SK-N-MC (cell line): ENCODE data around the gene COL4A1.

Experiments used
- DNase-seq: peaks from one replicate; pipeline ENCODE4 v3.0.0-alpha.2; 2011; ENCODE audit warnings: low read depth, low spot score
- H3K27ac ChIP-seq: fragments of 200-600 bp; sonication (generic); 2 replicates; pipeline ENCODE4 v1.5.1; 2016; ENCODE audit warnings: mixed run types
- H3K36me3 ChIP-seq: fragments of 200-600 bp; sonication (generic); 2 replicates; pipeline ENCODE4 v1.6.1; 2017; ENCODE audit warnings: antibody characterized with exemption, low read length, mixed read lengths; ENCODE audit not compliant: insufficient read depth
- H3K4me3 ChIP-seq: fragments of 200-600 bp; sonication (generic); 2 replicates; pipeline ENCODE4 v1.5.1; 2016
- H3K9ac ChIP-seq: fragments of 200-600 bp; sonication (generic); 2 replicates; pipeline ENCODE4 v1.8.0; 2017; ENCODE audit warnings: mixed run types, mixed read lengths; ENCODE audit not compliant: insufficient read length
- H3K9me3 ChIP-seq: fragments of 200-600 bp; sonication (generic); 2 replicates; pipeline ENCODE4 v1.6.1; 2017; ENCODE audit warnings: low read depth, mild to moderate bottlenecking, antibody characterized with exemption, low read length, moderate library complexity, mixed read lengths
- EZH2 ChIP-seq: fragments of 200-600 bp; sonication (generic); IDR thresholded peaks from one replicate; pipeline ENCODE4 v1.6.1; 2017; ENCODE audit warnings: antibody characterized with exemption
- FOXP2 ChIP-seq: optimal IDR thresholded peaks from 2 replicates; pipeline ENCODE3; 2011; ENCODE audit warnings: mild to moderate bottlenecking, moderate library complexity; ENCODE audit not compliant: insufficient read depth; ENCODE audit errors: extremely low read length, control extremely low read depth
- POLR2AphosphoS5 ChIP-seq: IDR thresholded peaks from 2 replicates; pipeline ENCODE4 v1.6.1; 2012; ENCODE audit warnings: mild to moderate bottlenecking, low read depth, low read length, borderline replicate concordance

Gene COL4A1

GRCh38 chr13:110298505-110299282 lies 8.3 kb downstream of the COL4A1 start:
- no peak for DNase-seq
- TF ChIP-seq FOXP2 (no peak), POLR2AphosphoS5 (no peak), EZH2 (no peak)
- H3K9me3 ChIP-seq = no peaks in the 10 kb centered on the region
- peaks cover 1% of the 10 kb centered on the region; the same call in 1 of the 2 replicates for H3K36me3 ChIP-seq
- no peak overlapping the region for H3K4me3 ChIP-seq
- H3K27ac ChIP-seq = no peak overlapping the region
- no peak overlapping the region for H3K9ac ChIP-seq

DNA sequence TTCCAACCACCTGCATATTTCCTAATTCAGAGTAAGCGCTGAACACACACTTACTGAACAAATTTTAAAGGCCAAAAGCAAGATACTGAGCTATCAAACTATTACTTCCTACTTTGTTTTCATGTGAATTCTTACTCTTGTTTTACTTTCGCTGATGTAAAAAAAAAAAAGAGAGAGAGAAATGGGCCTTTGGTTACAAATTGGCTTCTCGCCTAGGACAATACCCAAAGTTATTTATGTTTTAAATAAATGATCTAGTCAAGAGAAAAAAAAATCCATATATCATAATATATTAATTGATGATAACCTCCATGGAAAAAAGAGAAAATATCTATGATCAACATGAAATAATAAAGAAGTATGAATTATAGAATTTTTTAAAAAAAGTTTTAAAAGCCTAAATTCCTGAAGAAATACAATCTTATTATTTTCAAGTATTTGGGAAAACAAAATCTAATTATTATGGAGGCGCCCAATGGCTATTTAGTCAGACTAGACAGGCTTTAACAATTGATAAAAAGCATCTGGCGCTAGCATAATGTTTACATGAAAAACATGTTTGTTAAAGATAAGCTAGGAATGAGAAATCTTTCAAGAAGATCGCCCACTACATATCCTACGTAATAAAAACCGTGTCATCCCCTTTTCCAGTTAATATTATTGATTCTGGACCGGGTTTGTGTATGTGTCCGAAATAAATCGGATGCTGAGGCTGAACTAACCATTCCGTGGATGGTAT lies 9.0 kb downstream of the COL4A1 start:
- DNase-seq = no peak
- H3K36me3 ChIP-seq = no peaks in the 10 kb centered on the region
- H3K4me3 ChIP-seq = no peak overlapping the region
- TF ChIP-seq FOXP2 = no peak
- no peak for TF ChIP-seq POLR2AphosphoS5
- TF ChIP-seq EZH2 = no peak
- H3K9ac ChIP-seq = no peak overlapping the region
- H3K9me3 ChIP-seq = no peaks in the 10 kb centered on the region
- no peak overlapping the region for H3K27ac ChIP-seq

- no peak for DNase-seq
- Histone ChIP-seq H3K4me3 (no peak overlapping the region), H3K27ac (no peak overlapping the region), H3K9ac (no peak overlapping the region), H3K9me3 (no peaks in the 10 kb centered on the region), H3K36me3 (no peaks in the 10 kb centered on the region)
- no peak for TF ChIP-seq POLR2AphosphoS5
- TF ChIP-seq EZH2 = no peak
- no peak for TF ChIP-seq FOXP2
These were observed 9.9 kb downstream of the COL4A1 start for GRCh38 chr13:110297011-110297410.

GRCh38 chr13:110294622-110295021 lies 12.3 kb downstream of the COL4A1 start:
- Histone ChIP-seq H3K4me3 (no peak overlapping the region), H3K9ac (no peak overlapping the region), H3K27ac (no peak overlapping the region), H3K9me3 (no peaks in the 10 kb centered on the region), H3K36me3 (no peaks in the 10 kb centered on the region)
- no peak for DNase-seq
- TF ChIP-seq POLR2AphosphoS5 = no peak
- no peak for TF ChIP-seq FOXP2
- no peak for TF ChIP-seq EZH2

GRCh38 chr13:110294146-110294545 lies 12.8 kb downstream of the COL4A1 start:
- H3K27ac ChIP-seq = no peak overlapping the region
- no peak for TF ChIP-seq POLR2AphosphoS5
- no peak for TF ChIP-seq EZH2
- no peak for TF ChIP-seq FOXP2
- H3K36me3 ChIP-seq = no peaks in the 10 kb centered on the region
- no peak overlapping the region for H3K4me3 ChIP-seq
- H3K9me3 ChIP-seq = no peaks in the 10 kb centered on the region
- H3K9ac ChIP-seq = no peak overlapping the region
- no peak for DNase-seq

DNA sequence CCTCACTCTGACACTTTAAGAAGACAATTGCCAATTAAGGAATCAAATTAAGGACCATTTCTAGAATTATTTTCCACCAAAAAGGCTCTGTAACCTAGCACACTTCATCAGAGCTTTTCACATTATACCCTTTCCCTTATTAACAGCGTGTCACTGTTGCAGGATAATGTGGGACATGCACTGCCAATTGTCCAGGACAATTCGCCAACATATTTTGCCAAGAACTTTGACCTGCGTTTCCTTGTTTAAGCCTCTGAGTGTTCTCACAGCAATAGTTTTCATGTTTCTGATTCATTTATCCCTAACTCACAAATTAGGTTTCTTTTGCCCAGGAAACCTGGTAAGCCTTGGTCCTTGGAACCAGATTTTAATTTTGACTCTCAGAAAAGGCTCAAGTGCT lies 13.3 kb downstream of the COL4A1 start:
- no peaks in the 10 kb centered on the region for H3K9me3 ChIP-seq
- no peak overlapping the region for H3K27ac ChIP-seq
- no peak for DNase-seq
- no peak overlapping the region for H3K4me3 ChIP-seq
- no peak overlapping the region for H3K9ac ChIP-seq
- no peaks in the 10 kb centered on the region for H3K36me3 ChIP-seq
- no peak for TF ChIP-seq EZH2
- no peak for TF ChIP-seq FOXP2
- TF ChIP-seq POLR2AphosphoS5 = no peak

- Histone ChIP-seq H3K9me3 (no peaks in the 10 kb centered on the region), H3K9ac (no peak overlapping the region), H3K27ac (no peak overlapping the region), H3K36me3 (no peaks in the 10 kb centered on the region), H3K4me3 (no peak overlapping the region)
- DNase-seq = no peak
- TF ChIP-seq POLR2AphosphoS5 = no peak
- TF ChIP-seq FOXP2 = no peak
- TF ChIP-seq EZH2 = no peak
These were observed 13.9 kb downstream of the COL4A1 start for GRCh38 chr13:110293037-110293436.

- DNase-seq = no peak
- Histone ChIP-seq H3K9ac (no peak overlapping the region), H3K9me3 (no peaks in the 10 kb centered on the region), H3K36me3 (no peaks in the 10 kb centered on the region), H3K4me3 (no peak overlapping the region), H3K27ac (no peak overlapping the region)
- TF ChIP-seq POLR2AphosphoS5 (no peak), EZH2 (no peak), FOXP2 (no peak)
These were observed 15.7 kb downstream of the COL4A1 start for GRCh38 chr13:110291286-110291685.
